ENCODE results near the gene OCA2.
"Not testable (repeated sequence)": the region's sequence is repeated elsewhere in the genome, so short reads cannot be mapped to it uniquely, and the experiment has no call there.

OCA2 gene

GRCh38 chr15:27958911-27959578 lies 140.1 kb downstream of the OCA2 start:
- TF ChIP-seq CTCF (IDR thresholded peaks at IDR 0.05; ENCODE audit: low read depth, low read length): no peak
- H3K4me3 ChIP-seq (replicated peaks in 1 of 2; ENCODE audit: low read depth in 2 of 2, low read length in 2 of 2): no peak overlapping the region
- DNase-seq (ENCODE audit: low read depth in 2 of 2): no peak

GRCh38 chr15:27956285-27956684 lies 142.8 kb downstream of the OCA2 start:
- TF ChIP-seq CTCF (IDR thresholded peaks at IDR 0.05; ENCODE audit: low read depth, low read length): no peak
- H3K4me3 ChIP-seq (replicated peaks in 1 of 2; ENCODE audit: low read depth in 2 of 2, low read length in 2 of 2): no peak overlapping the region
- DNase-seq (ENCODE audit: low read depth in 2 of 2): no peak

- no peak for TF ChIP-seq CTCF (IDR thresholded peaks at IDR 0.05; ENCODE audit: low read depth, low read length)
- no peak overlapping the region for H3K4me3 ChIP-seq (replicated peaks in 1 of 2; ENCODE audit: low read depth in 2 of 2, low read length in 2 of 2)
- DNase-seq (ENCODE audit: low read depth in 2 of 2): no peak
Measured at GRCh38 chr15:27955087-27955486, 144.0 kb downstream of the OCA2 start.

GRCh38 chr15:27952593-27952992 lies 146.5 kb downstream of the OCA2 start:
- DNase-seq (ENCODE audit: low read depth in 2 of 2); H3K4me3 ChIP-seq (replicated peaks in 1 of 2; ENCODE audit: low read depth in 2 of 2, low read length in 2 of 2): not testable (repeated sequence)

GRCh38 chr15:27951191-27951890 lies 147.8 kb downstream of the OCA2 start:
- no peak for TF ChIP-seq CTCF (IDR thresholded peaks at IDR 0.05; ENCODE audit: low read depth, low read length)
- H3K4me3 ChIP-seq (replicated peaks in 1 of 2; ENCODE audit: low read depth in 2 of 2, low read length in 2 of 2): no peak overlapping the region
- DNase-seq (ENCODE audit: low read depth in 2 of 2): no peak

- no peak overlapping the region for H3K4me3 ChIP-seq (replicated peaks in 1 of 2; ENCODE audit: low read depth in 2 of 2, low read length in 2 of 2)
- no peak for DNase-seq (ENCODE audit: low read depth in 2 of 2)
- no peak for TF ChIP-seq CTCF (IDR thresholded peaks at IDR 0.05; ENCODE audit: low read depth, low read length)
Measured at GRCh38 chr15:27949089-27949488, 150.0 kb downstream of the OCA2 start.

GRCh38 chr15:27939246-27939645 lies 159.9 kb downstream of the OCA2 start:
- no peak for TF ChIP-seq CTCF (IDR thresholded peaks at IDR 0.05; ENCODE audit: low read depth, low read length)
- no peak for DNase-seq (ENCODE audit: low read depth in 2 of 2)
- H3K4me3 ChIP-seq (replicated peaks in 1 of 2; ENCODE audit: low read depth in 2 of 2, low read length in 2 of 2): no peak overlapping the region

Measured in cardiac fibroblast (primary cell).